GM23338 (cell line): ENCODE measurements around the gene GPR158. TPM values are rescaled to one million over a fixed set of nuclear protein-coding genes. Genes with fewer than 3 reads are reported as not detected.

Experiments
- ATAC-seq: fragments of 200-7000 bp; cut with Tn5 transposase; 3 replicates; pipeline ENCODE4 v1.9.1; 2020
- DNase-seq: peaks from one replicate; pipeline ENCODE4 v3.0.0-alpha.2; 2015; ENCODE audit warnings: low spot score
- H2AFZ ChIP-seq: fragments of 200-600 bp; sonication (generic); 2 replicates; pipeline ENCODE4 v1.8.0; 2016; ENCODE audit warnings: antibody characterized with exemption, mild to moderate bottlenecking, moderate library complexity
- H3F3A ChIP-seq: fragments of 200-600 bp; sonication (generic); replicated peaks from 2 replicates; pipeline ENCODE4 v1.8.0; 2017; ENCODE audit warnings: antibody characterized with exemption, mixed run types, low read depth
- H3K27ac ChIP-seq: fragments of 200-600 bp; sonication (generic); 2 replicates; pipeline ENCODE4 v1.6.1; 2016; ENCODE audit warnings: low read depth
- H3K27me3 ChIP-seq: fragments of 200-600 bp; sonication (generic); 2 replicates; pipeline ENCODE4 v1.8.0; 2016; ENCODE audit warnings: mild to moderate bottlenecking, mixed run types, moderate library complexity; ENCODE audit not compliant: insufficient read depth
- H3K36me3 ChIP-seq: fragments of 200-600 bp; sonication (generic); 2 replicates; pipeline ENCODE4 v1.8.0; 2016; ENCODE audit warnings: mild to moderate bottlenecking; ENCODE audit not compliant: insufficient read depth
- H3K4me1 ChIP-seq: fragments of 200-600 bp; sonication (generic); 2 replicates; pipeline ENCODE4 v1.8.0; 2016; ENCODE audit warnings: mild to moderate bottlenecking, moderate library complexity; ENCODE audit not compliant: insufficient read depth
- H3K4me2 ChIP-seq: fragments of 200-600 bp; sonication (generic); 2 replicates; pipeline ENCODE4 v1.7.1; 2017; ENCODE audit warnings: mixed run types
- H3K4me3 ChIP-seq: fragments of 200-600 bp; sonication (generic); 2 replicates; pipeline ENCODE4 v1.6.1; 2016; ENCODE audit warnings: mixed run types
- H3K79me2 ChIP-seq: fragments of 200-600 bp; sonication (generic); replicated peaks from 2 replicates; pipeline ENCODE4 v1.8.0; 2017; ENCODE audit warnings: mild to moderate bottlenecking; ENCODE audit not compliant: insufficient read depth
- H3K9me2 ChIP-seq: fragments of 200-600 bp; sonication (generic); 2 replicates; pipeline ENCODE4 v1.8.0; 2017; ENCODE audit not compliant: insufficient read depth
- H4K20me1 ChIP-seq: fragments of 200-600 bp; sonication (generic); replicated peaks from 2 replicates; pipeline ENCODE4 v1.8.0; 2017; ENCODE audit warnings: mild to moderate bottlenecking; ENCODE audit not compliant: insufficient read depth
- H3K27ac Mint-ChIP-seq: 2 replicates; pipeline ENCODE4 v1.8.0; 2020; ENCODE audit warnings: inconsistent platforms, mild to moderate bottlenecking, moderate library complexity, mixed read lengths
- H3K27me3 Mint-ChIP-seq: 3 replicates; pipeline ENCODE4 v1.8.0; 2022; ENCODE audit warnings: low read depth, mild to moderate bottlenecking, moderate library complexity, mixed read lengths, inconsistent platforms; ENCODE audit not compliant: insufficient read depth, poor library complexity
- H3K36me3 Mint-ChIP-seq: 3 replicates; pipeline ENCODE4 v1.8.0; 2021; ENCODE audit warnings: low read depth, mild to moderate bottlenecking, inconsistent platforms, moderate library complexity, mixed read lengths
- H3K4me1 Mint-ChIP-seq: 3 replicates; pipeline ENCODE4 v1.8.0; 2020; ENCODE audit warnings: mild to moderate bottlenecking, inconsistent platforms, mixed read lengths
- H3K4me3 Mint-ChIP-seq: 3 replicates; pipeline ENCODE4 v1.8.0; 2021; ENCODE audit warnings: moderate library complexity, mild to moderate bottlenecking, inconsistent platforms, mixed read lengths
- H3K9me3 Mint-ChIP-seq: 3 replicates; pipeline ENCODE4 v1.8.0; 2020; ENCODE audit warnings: moderate library complexity, mild to moderate bottlenecking, inconsistent platforms, mixed read lengths
- CREB1 ChIP-seq: fragments of 250-450 bp; sonication (Bioruptor Pico); IDR thresholded peaks from 2 replicates; pipeline ENCODE4 v1.5.0; 2020; ENCODE audit warnings: low read depth, mild to moderate bottlenecking, moderate library complexity
- JUNB ChIP-seq: IDR thresholded peaks from one replicate; pipeline ENCODE4 v1.6.1; 2016; ENCODE audit warnings: antibody characterized with exemption; ENCODE audit not compliant: unreplicated experiment
- NANOG ChIP-seq: IDR thresholded peaks from 2 replicates; pipeline ENCODE4 v1.6.1; 2016; ENCODE audit warnings: antibody characterized with exemption, borderline replicate concordance
- POLR2AphosphoS5 ChIP-seq: IDR thresholded peaks from 2 replicates; pipeline ENCODE4 v1.6.1; 2016; ENCODE audit warnings: antibody characterized with exemption, low read depth
- REST ChIP-seq: IDR thresholded peaks from one replicate; pipeline ENCODE4 v1.6.1; 2018; ENCODE audit warnings: antibody characterized with exemption; ENCODE audit not compliant: unreplicated experiment
- STAT1 ChIP-seq: IDR thresholded peaks from one replicate; pipeline ENCODE4 v1.6.1; 2016; ENCODE audit warnings: antibody characterized with exemption; ENCODE audit not compliant: unreplicated experiment
- ZNF331 ChIP-seq: fragments of 250-450 bp; sonication (Bioruptor Pico); IDR thresholded peaks from 2 replicates; pipeline ENCODE4 v1.5.0; 2020; ENCODE audit warnings: low read depth, mild to moderate bottlenecking, moderate library complexity
- ZNF462 ChIP-seq: fragments of 250-450 bp; sonication (Bioruptor Pico); IDR thresholded peaks from 2 replicates; pipeline ENCODE4 v1.5.0; 2020; ENCODE audit warnings: mild to moderate bottlenecking, moderate library complexity
- polyA plus RNA-seq: library from polyadenylated mRNA; unstranded; fragments of >200 nt; fragmentation: Nextera tagmentation; extraction: Ambion mirVana; gene quantifications from 2 replicates; pipeline ENCODE4 v1.2.1, GENCODE V29; 2016
- total RNA-seq: library from RNA; depleted of rRNA; stranded (reverse); fragments of >200 nt; shearing (Covaris generic); gene quantifications from 2 replicates; pipeline ENCODE4 v1.2.3, GENCODE V29; 2014

GPR158 gene
- total and polyA plus RNA-seq, 2 experiments from 2014 or later, result 0.13 to 1.5 TPM

DNA sequence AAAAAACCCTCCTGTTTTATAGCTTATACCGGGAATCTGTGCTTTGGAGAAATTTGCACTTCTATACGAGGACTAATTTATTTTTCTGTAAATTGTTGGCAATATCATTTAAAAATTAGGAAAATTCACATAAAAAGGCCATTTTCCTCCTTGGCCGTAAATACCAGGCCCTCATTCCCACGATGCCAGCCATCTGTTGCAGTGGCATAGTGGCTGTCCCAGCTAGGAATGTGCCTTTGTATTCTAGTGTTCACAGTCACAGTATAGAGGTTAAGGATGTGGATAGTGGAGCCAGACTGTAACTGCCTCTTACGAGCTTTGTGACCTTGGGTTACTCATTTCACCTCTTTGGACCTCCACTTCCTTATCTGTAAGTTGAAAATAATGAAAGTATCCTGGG is 312.5 kb downstream of the GPR158 start (continued):
- TF ChIP-seq ZNF462 (no peak), ZNF331 (CRISPR knock-in tag) (no peak), POLR2AphosphoS5 (no peak), STAT1 (no peak), NANOG (no peak), JUNB (no peak), CREB1 (no peak)

- H3K36me3 Mint-ChIP-seq, result no peaks in the 10 kb centered on the region
- no peak for DNase-seq
- ATAC-seq, result peak; percentile 23; the same call in 2 of the 3 replicates
- 0 out of 2 replicates have a peak overlapping the region, but pooled peaks have one; percentile 13 for H3K4me2 ChIP-seq
- peaks cover 13% of the 10 kb centered on the region for H3K4me1 ChIP-seq
- peak overlapping the region; percentile 97 for H3K27ac Mint-ChIP-seq
- no peaks in the 10 kb centered on the region for H3K9me3 Mint-ChIP-seq
- no peaks in the 10 kb centered on the region for H3F3A ChIP-seq
- no peaks in the 10 kb centered on the region for H4K20me1 ChIP-seq
- peaks cover 42% of the 10 kb centered on the region for H3K4me1 Mint-ChIP-seq
- H3K27ac ChIP-seq, result peak overlapping the region; percentile 59; the same call in 1 of the 2 replicates
- no peaks in the 10 kb centered on the region for H3K79me2 ChIP-seq
- no peaks in the 10 kb centered on the region for H3K27me3 ChIP-seq
- peaks cover 2% of the 10 kb centered on the region for H3K27me3 Mint-ChIP-seq
- H2AFZ ChIP-seq, result no peak overlapping the region
- no peak overlapping the region for H3K4me3 ChIP-seq
- no peak overlapping the region for H3K4me3 Mint-ChIP-seq
- H3K9me2 ChIP-seq, result no peaks in the 10 kb centered on the region
- no peaks in the 10 kb centered on the region for H3K36me3 ChIP-seq
- TF ChIP-seq REST, result no peak
- TF ChIP-seq STAT1, result no peak
- TF ChIP-seq JUNB, result no peak
Measured at GRCh38 chr10:25492040-25492439, 317.2 kb downstream of the GPR158 start.
